DMS114 treated with DMSO at 0.1 percent for 48 hours (cell line): ENCODE measurements around the gene WNT8B.
A peak's percentile ranks its signal among the peaks of the same experiment; 100 is the strongest.

Source experiments
- DNase-seq: peaks from one replicate; lab custom pipeline; 2025; ENCODE audit not compliant: unreplicated experiment; lab: John Stamatoyannopoulos, UW

WNT8B gene

DNA sequence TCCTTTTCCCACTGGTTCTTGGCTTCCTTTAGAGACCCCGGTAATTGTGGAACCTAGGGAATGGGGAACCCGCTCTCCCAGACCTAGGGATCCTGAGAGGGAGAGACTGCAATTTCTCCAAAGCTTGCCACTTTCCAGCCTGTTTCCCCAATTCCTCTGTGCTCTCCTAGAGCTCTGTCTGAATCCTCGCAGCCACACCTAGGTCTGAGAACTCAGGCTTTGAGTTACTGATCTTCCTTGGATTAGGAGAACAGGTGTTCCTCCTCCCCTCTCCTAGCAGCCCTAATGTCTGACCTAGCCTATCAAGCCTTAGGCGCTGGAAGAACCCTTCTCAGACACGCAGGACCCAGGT, 20.0 kb downstream of the WNT8B start:
- no peak for DNase-seq

DNA sequence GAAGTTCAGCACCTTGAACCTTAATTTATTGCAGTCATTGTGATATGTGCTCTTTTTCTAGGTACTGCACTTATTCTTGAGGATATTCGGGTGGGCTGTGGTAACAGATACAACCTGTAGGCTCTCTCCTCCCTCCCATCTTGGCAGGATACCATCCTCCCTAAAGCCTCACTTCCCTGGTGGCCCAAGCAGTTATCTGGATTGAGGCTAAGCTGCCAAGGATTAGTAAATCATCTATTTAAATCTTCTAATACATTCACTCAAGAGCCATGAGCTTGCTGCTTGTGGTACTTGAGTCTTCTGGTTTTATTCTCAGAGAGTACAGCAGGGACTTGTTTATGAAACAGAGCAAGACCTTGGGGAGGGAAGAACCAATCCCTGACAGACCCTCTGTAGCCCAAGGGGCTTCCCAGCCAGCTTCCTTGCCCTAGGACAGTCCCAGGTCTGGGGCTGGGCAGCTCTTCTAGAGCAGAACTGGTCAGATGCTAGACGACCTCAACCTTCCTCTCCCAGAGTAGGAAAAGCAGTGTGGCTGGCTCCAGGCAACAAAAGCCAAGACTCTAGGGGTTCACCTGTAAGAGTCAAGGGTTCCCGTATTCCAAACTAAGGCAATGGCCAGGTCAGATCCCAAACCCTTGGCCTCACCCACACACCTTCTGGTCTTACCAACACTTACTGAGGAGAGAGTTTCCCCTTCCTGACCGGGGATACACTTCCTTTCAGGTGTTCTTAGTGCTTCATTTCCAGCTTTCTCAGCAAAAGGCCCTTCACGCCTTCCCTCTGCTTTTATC, 21.3 kb downstream of the WNT8B start:
- DNase-seq: no peak

DNA sequence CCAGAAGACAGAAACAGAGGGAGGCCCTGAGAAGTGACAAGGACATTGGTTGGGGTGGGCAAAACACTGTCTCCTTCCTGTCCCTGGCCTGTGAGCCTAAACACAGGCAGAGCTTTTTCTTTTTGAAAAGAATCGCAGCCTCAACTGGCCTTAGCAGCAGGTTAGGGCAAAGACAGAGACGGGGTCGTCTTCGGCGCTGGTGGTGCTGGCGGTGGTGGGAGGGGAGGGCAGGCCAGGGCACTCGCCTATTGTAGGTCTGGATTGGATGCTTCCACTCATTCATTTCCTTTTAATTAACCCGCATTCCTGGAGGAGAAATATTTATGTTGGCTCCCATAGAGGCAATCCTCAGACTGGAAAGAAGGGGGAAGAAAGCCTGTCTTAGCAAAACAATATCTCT, 22.6 kb downstream of the WNT8B start:
- no peak for DNase-seq

DNA sequence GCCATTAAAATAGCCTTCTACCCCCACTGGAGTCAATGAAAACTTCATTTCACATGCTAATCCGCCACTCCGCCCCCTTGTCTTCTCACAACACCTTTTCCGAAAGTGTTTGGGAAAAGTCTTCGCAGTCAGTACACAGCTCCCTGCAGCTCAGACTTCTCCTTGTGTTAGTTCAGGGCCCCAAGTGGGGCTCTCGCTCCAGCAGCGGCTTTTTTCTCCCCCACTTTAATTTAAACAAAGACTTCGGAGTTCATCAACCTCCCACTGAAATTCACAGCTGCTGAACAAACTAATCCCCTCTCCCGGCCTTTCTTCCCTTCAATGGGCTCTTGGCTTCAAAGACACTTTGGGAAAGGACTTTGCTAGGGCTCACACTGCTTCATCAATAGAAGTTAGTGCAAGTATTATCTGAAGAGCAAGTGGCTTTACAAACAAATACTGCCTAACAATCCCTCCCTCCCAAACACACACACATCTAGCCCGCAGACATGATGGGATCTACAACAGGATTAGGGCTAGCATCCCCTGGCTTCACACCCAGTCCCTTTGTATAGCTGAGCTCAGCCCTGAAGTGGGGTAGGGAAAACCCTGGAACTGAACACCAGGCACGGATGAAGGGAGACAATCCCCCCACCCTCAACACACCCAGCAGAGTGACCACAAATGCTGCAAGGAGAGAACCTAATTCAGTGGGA, 23.1 kb downstream of the WNT8B start:
- DNase-seq: no peak

DNA sequence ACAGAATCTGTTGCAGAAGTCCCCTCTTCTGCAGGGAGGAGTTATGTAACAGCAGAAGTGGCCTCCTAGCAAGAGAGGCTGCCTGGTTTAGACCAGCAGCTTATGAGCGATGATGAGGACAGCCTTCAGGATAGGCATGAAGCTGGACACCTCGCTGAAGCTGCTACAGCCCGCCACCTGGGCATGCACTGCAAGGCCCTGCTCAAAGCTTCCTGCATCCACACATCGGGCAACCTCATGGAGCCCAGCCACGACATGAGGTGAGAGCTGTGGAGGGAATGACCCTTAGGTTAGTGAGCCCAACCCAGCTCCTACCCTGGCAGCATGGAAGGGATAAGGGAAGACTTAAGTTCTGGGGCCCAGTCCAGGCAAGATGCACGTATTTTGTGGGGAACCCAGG, 24.7 kb downstream of the WNT8B start:
- DNase-seq: no peak

DNA sequence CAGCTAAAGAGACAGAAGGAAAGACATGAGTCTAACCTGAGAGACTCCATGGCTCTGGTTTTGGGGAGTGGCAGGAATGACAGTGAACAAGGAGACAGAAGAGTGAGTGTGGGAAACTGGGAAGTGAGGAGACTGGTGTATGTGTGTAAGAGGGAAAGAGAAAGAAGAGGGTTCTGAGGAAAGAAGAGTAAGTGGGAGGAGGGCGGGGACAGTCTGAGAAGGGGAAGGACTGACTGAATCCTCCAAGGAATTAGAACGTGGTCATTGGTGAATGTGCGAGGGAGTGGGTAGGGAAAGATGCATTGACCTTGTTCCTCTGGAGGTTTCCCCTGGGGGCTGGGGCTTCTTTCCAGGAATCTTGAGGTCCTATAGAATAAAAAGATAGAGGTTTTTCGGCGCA, 26.6 kb downstream of the WNT8B start:
- DNase-seq: no peak

DNA sequence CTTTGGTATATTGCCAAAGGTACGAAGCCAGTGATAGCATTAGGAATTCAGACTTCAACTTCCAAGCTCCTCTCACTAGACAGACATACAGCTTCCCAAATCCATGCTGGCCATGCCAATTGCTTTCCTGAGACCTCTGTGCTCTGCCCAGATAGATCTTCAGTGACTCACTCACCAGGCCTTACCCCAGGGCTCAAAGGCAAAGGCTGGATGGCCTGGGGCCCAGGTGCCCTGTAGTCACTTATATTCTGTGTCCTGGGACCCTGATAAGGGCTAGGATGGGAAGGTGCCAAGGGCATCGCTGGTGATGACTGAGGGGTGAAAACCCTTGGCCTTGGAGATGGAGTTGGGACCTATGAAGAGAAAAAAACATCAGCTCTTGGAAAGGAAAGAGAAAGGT, 27.7 kb downstream of the WNT8B start:
- no peak for DNase-seq

DNA sequence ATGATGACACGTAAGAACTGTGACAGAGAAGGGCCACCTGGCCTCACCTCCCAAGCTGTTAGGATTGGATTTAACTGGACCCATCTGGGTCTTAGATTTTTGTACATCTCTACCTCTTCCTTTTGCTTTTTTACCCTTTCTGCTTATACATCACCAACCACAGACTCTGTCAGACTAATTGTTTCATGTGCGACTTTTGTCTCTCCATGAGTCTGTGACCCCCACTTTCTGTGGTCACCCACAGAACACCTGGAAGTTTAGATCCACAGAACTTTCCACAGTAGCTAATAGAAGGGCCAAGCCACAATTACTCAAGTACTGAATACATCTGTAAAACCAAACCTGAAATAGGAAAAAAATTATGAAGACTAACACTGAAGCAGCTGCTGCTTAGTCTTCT, 33.8 kb downstream of the WNT8B start:
- no peak for DNase-seq

DNA sequence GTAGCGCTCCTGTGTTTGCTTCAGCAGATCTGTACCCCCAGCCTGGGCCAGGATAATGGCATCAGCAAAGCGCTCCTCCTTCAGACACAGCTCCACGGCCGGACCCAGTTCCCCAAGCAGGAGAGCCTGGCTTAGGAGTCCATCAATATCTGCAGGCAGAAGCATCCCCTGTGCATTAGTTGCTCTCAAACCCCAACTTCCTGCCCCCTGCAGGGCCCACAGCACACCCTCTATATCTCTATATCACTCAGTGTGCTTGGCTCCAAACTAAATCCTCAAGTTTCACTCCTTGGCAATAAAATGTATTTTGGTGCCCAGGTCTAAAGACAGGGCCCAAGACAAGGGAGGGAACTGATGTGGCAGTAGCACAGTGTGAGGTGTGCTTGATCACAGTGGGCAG, 35.2 kb downstream of the WNT8B start:
- no peak for DNase-seq

DNA sequence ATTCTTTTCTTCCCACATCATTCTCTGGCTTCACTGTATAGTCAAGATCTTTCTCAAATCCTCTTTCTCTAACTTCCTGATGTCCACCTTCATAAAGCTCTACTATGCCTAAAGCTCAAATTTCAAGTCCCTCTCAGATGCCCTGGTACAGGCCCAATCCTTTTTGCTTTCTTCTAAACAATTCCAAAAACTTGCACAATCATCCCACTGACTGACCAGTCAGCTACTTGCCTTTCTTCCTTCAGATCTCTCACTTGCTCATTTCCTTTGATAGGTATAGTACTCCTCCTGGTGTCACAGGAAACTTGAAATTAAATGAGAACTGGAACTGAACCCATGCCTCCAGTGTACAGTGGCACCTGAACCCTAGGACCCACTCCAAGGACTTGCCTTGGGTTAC, 38.6 kb downstream of the WNT8B start:
- DNase-seq: no peak

DNA sequence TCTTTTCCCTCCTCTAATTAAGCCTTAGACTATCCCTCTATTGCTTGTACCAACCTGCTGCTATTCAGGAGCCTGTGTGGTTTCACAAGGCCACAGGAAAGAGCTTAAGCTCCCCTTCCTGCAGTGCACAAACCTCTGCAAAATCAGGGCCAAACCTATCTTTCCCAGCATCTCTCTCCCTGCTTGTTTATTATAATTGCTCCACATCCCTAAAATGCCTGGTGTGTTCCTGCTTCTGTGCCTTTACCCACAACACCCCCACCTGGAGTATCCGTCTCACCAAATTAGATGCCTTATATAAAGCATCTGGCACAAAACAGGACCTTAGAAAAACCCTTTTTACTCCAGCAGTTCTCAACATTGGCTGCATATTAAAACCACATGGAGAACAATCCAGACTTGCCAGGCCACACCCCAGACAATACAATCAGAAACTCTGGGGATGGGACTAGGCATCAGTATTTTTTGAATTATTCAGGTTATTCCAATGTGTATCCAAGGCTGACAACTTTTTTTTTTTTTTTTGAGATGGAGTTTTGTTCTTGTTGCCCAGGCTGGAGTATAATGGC, 40.2 kb downstream of the WNT8B start:
- DNase-seq: no peak

DNA sequence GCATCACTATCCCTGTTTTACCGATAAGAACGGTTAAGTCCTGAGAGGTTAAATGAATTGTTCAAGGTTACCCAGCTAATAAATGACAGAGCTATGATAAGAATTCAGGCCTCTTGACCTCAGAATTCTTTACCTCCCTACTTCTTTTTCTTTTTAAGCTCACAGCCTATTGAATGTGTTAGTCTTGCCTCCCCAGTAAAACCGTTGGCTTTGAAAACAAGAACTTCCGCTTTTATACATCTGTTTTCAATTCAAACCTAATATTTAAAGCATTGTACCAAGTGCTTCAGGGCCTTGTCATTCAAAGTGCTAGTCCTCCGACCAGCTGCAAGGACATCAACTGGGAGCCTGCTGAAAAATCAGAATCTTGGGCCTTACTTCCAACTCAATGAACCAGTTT, 41.3 kb downstream of the WNT8B start:
- DNase-seq: no peak

DNA sequence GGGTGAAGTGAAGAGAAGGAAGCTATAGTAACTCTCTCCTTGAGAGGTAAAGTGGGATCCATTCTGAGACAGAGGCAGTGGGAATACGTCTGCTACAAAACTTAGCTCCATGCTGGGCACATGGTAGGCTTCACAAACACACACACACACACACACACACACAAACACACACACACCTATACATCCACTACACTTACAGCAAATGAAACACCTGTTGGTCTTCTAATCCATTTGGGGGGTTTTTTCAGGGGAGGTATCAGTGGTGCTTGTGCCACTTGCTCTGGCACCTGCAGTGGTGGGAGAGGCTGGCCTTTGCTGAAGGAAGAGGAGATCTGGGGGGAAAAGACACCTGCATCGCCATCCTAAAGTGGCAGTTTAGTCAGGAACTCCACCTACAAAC, 42.4 kb downstream of the WNT8B start:
- no peak for DNase-seq

DNA sequence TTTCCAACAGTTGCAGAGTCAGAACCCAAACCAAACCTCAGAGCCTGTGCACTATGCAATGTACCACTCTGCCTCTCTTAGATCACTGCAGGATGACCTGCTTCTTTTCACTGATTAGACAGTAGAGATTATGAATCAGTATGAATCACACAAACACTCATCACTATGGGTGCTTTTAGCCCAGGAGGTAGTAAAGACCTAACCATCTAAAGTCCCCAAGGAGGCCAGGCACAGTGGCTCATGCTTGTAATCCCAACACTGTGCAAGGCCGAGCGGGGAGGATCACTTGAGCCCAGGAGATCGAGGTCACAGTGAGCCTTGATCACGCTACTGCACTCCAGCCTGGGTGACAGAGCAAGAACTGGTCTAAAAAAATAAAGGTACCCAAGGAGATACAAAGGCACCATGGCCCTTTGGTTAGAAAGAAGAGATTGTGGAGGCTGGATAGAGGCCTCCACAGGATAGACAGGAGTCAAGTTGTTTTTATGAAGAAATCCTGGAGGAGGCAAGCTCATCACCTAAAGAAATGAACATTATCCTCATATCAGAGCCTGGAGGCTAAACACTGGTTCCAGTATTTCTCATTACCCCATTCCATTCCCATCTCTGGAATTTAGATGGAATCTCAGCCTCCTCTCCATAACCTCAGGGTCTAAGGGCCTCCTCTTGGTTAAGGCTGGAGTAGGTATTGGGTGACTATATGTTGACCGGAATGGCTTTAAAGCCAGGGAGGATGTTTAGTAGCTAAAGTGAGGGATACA, 44.0 kb downstream of the WNT8B start:
- no peak for DNase-seq

DNA sequence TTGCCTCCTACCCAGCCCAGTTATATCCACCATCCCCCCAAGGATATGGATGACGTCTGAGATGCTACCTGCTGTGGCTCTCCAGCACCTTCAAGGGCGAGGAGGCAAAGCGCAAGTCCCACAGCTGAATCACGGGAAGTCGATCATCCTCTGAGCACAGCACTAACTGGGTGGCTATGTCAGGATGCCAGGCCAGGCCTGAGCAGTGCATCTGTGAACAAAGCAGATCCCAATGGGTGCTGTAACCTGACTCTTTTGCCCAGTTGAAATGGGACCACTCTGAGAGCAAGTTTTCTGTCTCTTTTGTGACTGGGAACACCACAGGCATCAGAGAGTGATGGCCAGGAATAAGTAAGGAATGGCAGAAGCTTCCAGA, 44.5 kb downstream of the WNT8B start:
- DNase-seq: no peak

DNA sequence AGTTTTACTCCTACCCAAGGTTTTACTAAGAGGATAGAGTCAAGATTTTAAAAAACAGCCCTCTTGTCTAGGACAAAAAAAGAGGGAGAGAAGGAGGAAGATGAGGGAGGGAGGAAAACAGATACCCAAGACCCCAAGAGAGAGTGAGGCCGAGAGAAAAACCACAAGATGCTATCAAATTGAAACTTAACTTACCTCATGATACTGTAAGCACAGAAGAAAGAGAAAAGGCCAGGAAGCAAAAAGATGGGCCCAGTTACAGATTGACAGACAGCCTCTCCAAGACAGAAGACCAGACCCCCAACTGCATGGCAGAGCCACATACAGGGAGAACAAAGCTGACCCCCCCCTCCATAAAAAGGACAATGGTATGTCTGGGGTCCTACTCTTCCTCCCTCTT, 45.5 kb downstream of the WNT8B start:
- no peak for DNase-seq

DNA sequence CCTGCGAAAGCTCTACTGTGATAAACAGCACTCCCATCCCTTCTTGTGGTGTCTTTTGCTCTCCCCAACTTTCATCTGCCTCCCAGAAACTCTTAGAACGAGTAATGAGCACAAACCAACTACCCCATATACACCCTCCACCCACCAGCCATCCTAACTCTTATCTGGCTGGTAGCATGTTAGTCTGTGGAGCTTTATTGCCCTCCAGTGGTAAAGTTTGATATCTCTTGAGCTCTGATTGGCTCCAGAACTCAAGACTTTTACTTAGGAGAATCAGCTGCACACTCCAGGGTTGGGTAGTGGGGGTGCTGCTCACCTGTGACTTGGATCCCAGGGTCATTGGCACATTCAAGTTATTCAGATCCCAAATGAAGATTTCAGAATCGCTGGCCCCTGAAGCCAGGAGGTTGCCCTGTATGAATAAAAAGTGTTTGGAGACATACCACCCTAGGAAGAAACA, 45.9 kb downstream of the WNT8B start:
- DNase-seq: peak; percentile 52

DNA sequence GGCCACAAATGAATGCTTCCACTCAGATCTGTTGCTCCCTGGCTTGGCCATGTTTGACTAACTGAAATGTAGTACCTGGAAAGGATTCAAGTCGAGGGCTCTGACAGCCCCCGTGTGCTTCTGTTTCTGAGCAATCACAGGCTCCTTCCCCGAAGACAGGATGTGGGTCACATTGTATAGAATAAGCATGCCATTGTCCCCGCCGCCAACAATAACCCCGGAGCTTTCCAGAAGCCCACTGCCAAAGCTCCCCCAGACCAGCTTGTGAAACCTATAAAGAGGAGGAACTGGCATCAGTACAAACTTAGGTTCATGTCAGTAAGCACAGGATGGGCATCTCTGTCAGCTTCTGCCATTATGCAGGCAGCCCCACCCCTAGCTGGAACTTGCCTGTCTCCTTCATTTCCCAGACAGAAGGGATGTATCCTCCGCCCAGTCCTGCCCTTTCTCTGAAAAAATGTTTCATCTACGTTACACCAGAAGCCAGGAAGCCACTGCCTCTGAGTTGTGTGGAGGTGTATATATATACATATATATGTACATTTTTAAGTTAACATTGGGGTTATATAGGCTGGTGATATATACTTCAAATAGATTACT, 46.5 kb downstream of the WNT8B start:
- no peak for DNase-seq

DNA sequence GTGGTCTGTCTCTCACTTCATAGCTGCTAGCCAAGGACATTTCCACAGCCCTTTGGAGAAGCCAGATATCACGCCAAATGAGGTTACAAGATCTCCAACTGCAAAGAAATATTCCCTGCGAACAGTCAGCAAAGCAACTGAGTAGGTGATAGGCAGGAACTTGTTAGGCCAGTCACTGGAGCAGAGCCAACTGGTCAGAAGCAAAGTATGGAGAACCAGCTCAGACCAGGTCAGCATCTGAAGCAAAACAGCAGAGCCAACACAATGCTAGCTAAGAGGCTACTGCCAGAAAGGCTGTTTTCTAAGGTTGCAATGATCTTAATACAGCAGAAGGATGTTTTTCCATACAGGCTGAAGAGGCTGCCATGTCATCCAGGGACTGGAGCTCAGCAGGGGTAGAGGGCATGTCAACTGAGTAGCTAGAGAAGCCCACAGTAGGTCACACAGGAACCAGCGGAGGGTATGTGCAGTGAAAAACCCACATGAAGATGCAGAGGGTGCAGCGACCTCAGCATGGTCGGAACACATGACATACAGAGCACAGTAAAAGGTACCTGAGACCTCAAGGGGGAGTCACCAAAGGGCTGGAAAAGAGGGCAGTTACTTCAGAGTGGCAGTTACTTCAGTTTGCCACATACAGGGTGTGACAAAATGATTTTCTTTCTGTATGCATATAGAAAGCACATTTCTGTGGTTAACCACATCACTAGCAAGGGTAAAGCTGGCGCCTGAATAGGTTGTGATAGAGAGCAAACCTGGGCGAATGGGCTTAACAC, 47.9 kb downstream of the WNT8B start:
- no peak for DNase-seq

DNA sequence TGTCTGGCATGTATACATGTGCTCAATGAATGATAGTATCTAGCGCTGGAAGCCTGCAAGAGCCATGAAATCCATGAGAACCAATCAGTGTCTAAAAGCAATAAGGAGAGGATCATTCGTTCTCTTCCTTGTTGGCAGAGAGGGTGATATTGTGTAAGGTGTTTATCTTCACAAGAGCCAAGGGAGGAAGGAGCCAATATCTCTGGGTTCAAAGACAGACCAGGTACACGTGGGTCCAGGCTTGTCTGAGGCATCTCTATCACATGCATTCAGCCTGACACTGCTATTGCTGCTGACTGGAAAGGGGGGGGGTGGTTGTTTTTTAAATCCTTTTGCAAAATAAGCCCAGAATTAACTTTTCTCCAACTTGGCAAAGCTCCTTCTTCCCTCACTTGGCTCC, 52.8 kb downstream of the WNT8B start:
- DNase-seq: no peak

DNA sequence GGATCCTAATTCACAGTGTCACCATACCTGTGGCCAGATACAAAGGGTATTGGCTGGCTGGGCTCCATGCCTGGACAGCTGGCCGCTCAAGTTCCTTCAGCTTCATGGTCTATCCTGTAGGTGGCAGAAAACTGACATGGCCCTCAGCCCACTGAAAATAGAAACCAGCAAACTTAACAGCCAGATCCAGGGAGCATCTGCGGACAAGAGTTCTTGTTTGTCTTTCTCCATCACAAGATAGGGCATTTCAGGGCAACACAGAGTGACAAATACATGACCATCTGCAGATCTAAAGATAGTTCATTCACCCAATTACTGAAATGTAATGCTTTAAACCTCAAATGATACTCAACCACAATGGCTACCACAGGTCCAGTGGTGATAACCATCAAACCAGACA, 54.0 kb downstream of the WNT8B start:
- no peak for DNase-seq
